ENCODE data around the gene NQO1. TPM values are rescaled to one million over a fixed set of nuclear protein-coding genes. Genes with fewer than 3 reads are reported as not detected.

NQO1 gene
- total and polyA plus RNA-seq, 2 of the 8 experiments (the other 6 are each of a cell fraction or from before 2014, with no cell fraction given), result 32.7 to 45.7 TPM

DNA sequence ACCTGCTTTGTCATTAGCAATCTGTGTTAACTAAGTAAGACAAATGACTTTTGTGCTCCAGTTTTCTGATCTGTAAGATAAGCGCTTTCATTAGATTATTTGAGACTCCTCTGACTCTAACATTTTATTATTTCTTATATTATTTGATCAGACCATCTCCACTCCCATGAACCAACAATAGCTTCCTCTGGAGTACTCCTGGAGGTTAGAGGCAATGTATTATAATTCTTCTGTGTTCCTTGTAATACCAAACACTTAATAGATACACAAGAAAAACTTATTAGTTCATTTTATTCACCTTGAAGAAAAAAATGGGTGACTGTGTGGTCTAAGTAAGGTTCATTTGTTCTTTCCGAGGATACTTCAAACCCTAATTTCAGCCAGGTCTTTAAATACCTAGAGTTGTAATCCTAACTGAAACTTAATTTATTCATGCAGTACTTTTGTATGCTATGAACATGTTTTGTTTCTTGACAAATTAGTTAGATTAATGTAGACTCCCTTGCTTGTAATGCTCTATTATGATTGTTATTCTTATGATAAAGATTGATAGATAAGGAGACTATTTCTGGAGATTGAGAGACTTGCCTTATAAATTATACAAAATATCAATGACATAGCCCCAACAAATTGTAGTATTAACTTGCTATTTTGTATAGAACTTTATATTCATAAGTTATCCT, 53.9 kb downstream of the NQO1 start (continued):
- TF ChIP-seq, protein P1, sequence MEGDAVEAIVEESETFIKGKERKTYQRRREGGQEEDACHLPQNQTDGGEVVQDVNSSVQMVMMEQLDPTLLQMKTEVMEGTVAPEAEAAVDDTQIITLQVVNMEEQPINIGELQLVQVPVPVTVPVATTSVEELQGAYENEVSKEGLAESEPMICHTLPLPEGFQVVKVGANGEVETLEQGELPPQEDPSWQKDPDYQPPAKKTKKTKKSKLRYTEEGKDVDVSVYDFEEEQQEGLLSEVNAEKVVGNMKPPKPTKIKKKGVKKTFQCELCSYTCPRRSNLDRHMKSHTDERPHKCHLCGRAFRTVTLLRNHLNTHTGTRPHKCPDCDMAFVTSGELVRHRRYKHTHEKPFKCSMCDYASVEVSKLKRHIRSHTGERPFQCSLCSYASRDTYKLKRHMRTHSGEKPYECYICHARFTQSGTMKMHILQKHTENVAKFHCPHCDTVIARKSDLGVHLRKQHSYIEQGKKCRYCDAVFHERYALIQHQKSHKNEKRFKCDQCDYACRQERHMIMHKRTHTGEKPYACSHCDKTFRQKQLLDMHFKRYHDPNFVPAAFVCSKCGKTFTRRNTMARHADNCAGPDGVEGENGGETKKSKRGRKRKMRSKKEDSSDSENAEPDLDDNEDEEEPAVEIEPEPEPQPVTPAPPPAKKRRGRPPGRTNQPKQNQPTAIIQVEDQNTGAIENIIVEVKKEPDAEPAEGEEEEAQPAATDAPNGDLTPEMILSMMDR (IDR thresholded peaks at IDR 0.05; ENCODE audit: control extremely low read depth in 1 of 3, insufficient read depth in 1 of 3, low read depth in 1 of 3, low read length in 3 of 3), result no peak
- TF ChIP-seq SP2 (IDR thresholded peaks at IDR 0.05; ENCODE audit: low read length), result no peak
- TF ChIP-seq RFX5 (IDR thresholded peaks at IDR 0.05; ENCODE audit: borderline replicate concordance, low read depth, low read length), result no peak
- no peak for TF ChIP-seq SRF (IDR thresholded peaks at IDR 0.05; ENCODE audit: low read depth, low read length)
- TF ChIP-seq, protein P2, sequence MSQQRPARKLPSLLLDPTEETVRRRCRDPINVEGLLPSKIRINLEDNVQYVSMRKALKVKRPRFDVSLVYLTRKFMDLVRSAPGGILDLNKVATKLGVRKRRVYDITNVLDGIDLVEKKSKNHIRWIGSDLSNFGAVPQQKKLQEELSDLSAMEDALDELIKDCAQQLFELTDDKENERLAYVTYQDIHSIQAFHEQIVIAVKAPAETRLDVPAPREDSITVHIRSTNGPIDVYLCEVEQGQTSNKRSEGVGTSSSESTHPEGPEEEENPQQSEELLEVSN (IDR thresholded peaks at IDR 0.05), result no peak
- TF ChIP-seq, protein P3, sequence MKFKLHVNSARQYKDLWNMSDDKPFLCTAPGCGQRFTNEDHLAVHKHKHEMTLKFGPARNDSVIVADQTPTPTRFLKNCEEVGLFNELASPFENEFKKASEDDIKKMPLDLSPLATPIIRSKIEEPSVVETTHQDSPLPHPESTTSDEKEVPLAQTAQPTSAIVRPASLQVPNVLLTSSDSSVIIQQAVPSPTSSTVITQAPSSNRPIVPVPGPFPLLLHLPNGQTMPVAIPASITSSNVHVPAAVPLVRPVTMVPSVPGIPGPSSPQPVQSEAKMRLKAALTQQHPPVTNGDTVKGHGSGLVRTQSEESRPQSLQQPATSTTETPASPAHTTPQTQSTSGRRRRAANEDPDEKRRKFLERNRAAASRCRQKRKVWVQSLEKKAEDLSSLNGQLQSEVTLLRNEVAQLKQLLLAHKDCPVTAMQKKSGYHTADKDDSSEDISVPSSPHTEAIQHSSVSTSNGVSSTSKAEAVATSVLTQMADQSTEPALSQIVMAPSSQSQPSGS (IDR thresholded peaks at IDR 0.05; ENCODE audit: low read length), result no peak
- TF ChIP-seq TAF1 (IDR thresholded peaks at IDR 0.05; ENCODE audit: low read depth, low read length), result no peak

Data from H1 (cell line).